GM12878 (cell line): ENCODE measurements around the gene DRC1. TPM values are rescaled to one million over a fixed set of nuclear protein-coding genes. Genes with fewer than 3 reads are reported as not detected.

Source experiments
- ATAC-seq: fragments of 200-7000 bp; cut with Tn5 transposase; 3 replicates; pipeline ENCODE4 v1.9.1; 2020; ENCODE audit warnings: mild to moderate bottlenecking, moderate library complexity
- BruUV-seq: library from RNA; stranded (reverse); fragments of 400-500 nt; replicated peaks from 2 replicates; lab custom pipeline; 2021; lab: Mats Ljungman, UMichigan
- CTCF ChIA-PET: fragments of 300-600 bp; sonication (Branson Sonifier 250); formaldehyde crosslinking; extraction: SDS; loops from one replicate; lab custom pipeline; 2021; ENCODE audit warnings: inconsistent platforms; lab: Yijun Ruan, JAX
- POLR2A ChIA-PET: fragments of 350-600 bp; formaldehyde crosslinking; extraction: SDS; loops from one replicate; lab custom pipeline; 2021; ENCODE audit warnings: inconsistent platforms; lab: Charles Lee
- RAD21 ChIA-PET: fragments of 300-600 bp; sonication (Branson Sonifier 250); formaldehyde crosslinking; loops from one replicate; lab custom pipeline; 2023; ENCODE audit warnings: antibody characterized with exemption; ENCODE audit not compliant: unreplicated experiment; lab: Charles Lee
- SMC1A ChIA-PET: fragments of 300-600 bp; sonication (Branson Sonifier 250); formaldehyde crosslinking; loops from one replicate; lab custom pipeline; 2023; ENCODE audit not compliant: unreplicated experiment, uncharacterized antibody; lab: Charles Lee
- DNase-seq: peaks from one replicate; pipeline ENCODE4 v3.0.0-alpha.2; 2011; ENCODE audit warnings: low read depth, low spot score
- FAIRE-seq: peaks from 3 replicates; lab custom pipeline; 2011; peaks lifted over from hg19 to GRCh38; lab: Jason Lieb, UNC
- H2AFZ ChIP-seq: 2 replicates; pipeline ENCODE4 v1.6.0; 2011; ENCODE audit warnings: low read depth, low read length, control low read depth; ENCODE audit not compliant: control insufficient read depth
- H3K27ac ChIP-seq: 2 replicates; pipeline ENCODE4 v1.5.1; 2011; ENCODE audit warnings: control low read depth; ENCODE audit not compliant: control insufficient read depth, insufficient read depth
- H3K27me3 ChIP-seq, 2 experiments: replicated peaks in 1 of 2; 2 replicates each; pipeline versions ENCODE4 v1.6.0 to v1.6.1; 2011; ENCODE audit warnings: low read length in 1 of 2; ENCODE audit not compliant: control insufficient read depth in 2 of 2, insufficient read depth in 2 of 2
- H3K36me3 ChIP-seq, 2 experiments: 2 replicates each; pipeline ENCODE4 v1.5.1; 2011; ENCODE audit warnings: low read length in 1 of 2; ENCODE audit not compliant: control insufficient read depth in 2 of 2, insufficient read depth in 2 of 2
- H3K4me1 ChIP-seq: 2 replicates; pipeline ENCODE4 v1.6.1; 2011; ENCODE audit warnings: mild to moderate bottlenecking, low read length, moderate library complexity, mixed read lengths; ENCODE audit not compliant: control insufficient read depth, insufficient read depth
- H3K4me2 ChIP-seq: 2 replicates; pipeline ENCODE4 v1.6.0; 2011; ENCODE audit warnings: control low read depth; ENCODE audit not compliant: control insufficient read depth, insufficient read depth
- H3K4me3 ChIP-seq: fragments of 200-600 bp; sonication (generic); 2 replicates; pipeline ENCODE4 v1.5.1; 2016
- H3K79me2 ChIP-seq: 2 replicates; pipeline ENCODE4 v1.6.0; 2011; ENCODE audit warnings: low read length; ENCODE audit not compliant: control insufficient read depth, insufficient read depth
- H3K9ac ChIP-seq: 2 replicates; pipeline ENCODE4 v1.8.0; 2011; ENCODE audit warnings: low read length, control low read depth, mixed read lengths; ENCODE audit not compliant: control insufficient read depth, insufficient read depth
- H3K9me3 ChIP-seq: replicated peaks from 3 replicates; pipeline ENCODE4 v1.5.1; 2011; ENCODE audit warnings: mild to moderate bottlenecking, low read length; ENCODE audit not compliant: control insufficient read depth, insufficient read depth
- H4K20me1 ChIP-seq: 2 replicates; pipeline ENCODE4 v1.6.0; 2011; ENCODE audit not compliant: control insufficient read depth, insufficient read depth
- BCL11A ChIP-seq: IDR thresholded peaks from 2 replicates; pipeline ENCODE4 v1.6.1; 2011; ENCODE audit warnings: low read depth, low read length
- BMI1 ChIP-seq: fragments of 450-650 bp; IDR thresholded peaks from 2 replicates; pipeline ENCODE4 v1.6.1; 2016; ENCODE audit warnings: mild to moderate bottlenecking, moderate library complexity, borderline replicate concordance
- EGR1 ChIP-seq, 2 experiments: IDR thresholded peaks; 1 replicate in 1 of 2; 2 replicates in 1 of 2; pipeline ENCODE4 v1.6.1; 2011 to 2012; ENCODE audit warnings: low read depth in 2 of 2, low read length in 2 of 2, borderline replicate concordance in 1 of 2, mild to moderate bottlenecking in 1 of 2, moderate library complexity in 1 of 2
- IKZF1 ChIP-seq: fragments of 450-650 bp; conservative IDR thresholded peaks from 2 replicates; pipeline ENCODE4 v1.6.1; 2017; ENCODE audit warnings: antibody characterized with exemption, mild to moderate bottlenecking
- RFX5 ChIP-seq: IDR thresholded peaks from 2 replicates; pipeline ENCODE4 v1.6.1; 2011; ENCODE audit warnings: low read depth, low read length, improper control_type of control experiment
- RUNX3 ChIP-seq: IDR thresholded peaks from 2 replicates; pipeline ENCODE4 v1.6.1; 2012; ENCODE audit warnings: low read length, inconsistent platforms
- SIX5 ChIP-seq: IDR thresholded peaks from 2 replicates; pipeline ENCODE4 v1.6.1; 2011; ENCODE audit warnings: mild to moderate bottlenecking, low read depth, low read length, moderate library complexity; ENCODE audit not compliant: severe bottlenecking
- SMARCA5 ChIP-seq: fragments of 450-650 bp; IDR thresholded peaks from 2 replicates; pipeline ENCODE4 v1.6.1; 2017; ENCODE audit warnings: mild to moderate bottlenecking
- SREBF2 ChIP-seq: IDR thresholded peaks from 2 replicates; pipeline ENCODE4 v1.6.1; 2012; ENCODE audit warnings: mild to moderate bottlenecking, low read length
- TBL1XR1 ChIP-seq: IDR thresholded peaks from 2 replicates; pipeline ENCODE4 v1.6.1; 2012; ENCODE audit warnings: low read depth, low read length, improper control_type of control experiment
- WGBS: methylation state at CpG from one replicate; pipeline ENCODE4 v1.1.6; 2016; ENCODE audit warnings: low lambda C conversion rate; ENCODE audit not compliant: insufficient replicate concordance, insufficient coverage; ENCODE audit errors: missing lambda C conversion rate; 5-methylcytosine and 5-hydroxymethylcytosine counted together
- in situ Hi-C: fragments of 300-500 bp; cut with MboI; formaldehyde crosslinking; loops from 9 replicates; pipeline ENCODE4 v1.14.3; 2018; ENCODE audit warnings: mixed read lengths
- intact Hi-C: fragments of 100-400 bp; cut with micrococcal nuclease; formaldehyde crosslinking; loops from one replicate; pipeline ENCODE4 v1.14.2; 2022; ENCODE audit not compliant: unreplicated experiment
- polyA plus RNA-seq, 11 experiments: library from polyadenylated mRNA; depleted of rRNA in 4 of 11; unstranded in 6 of 11; stranded (reverse) in 5 of 11; fragments of >200 nt; fragmentation: Nextera tagmentation in 4 of 11; fragmentation: Illumina TruSeq in 1 of 11; extraction: Ambion mirVana in 4 of 11; extraction: Trizol in 1 of 11; gene quantifications; 1 replicate in 1 of 11; 2 replicates in 10 of 11; pipeline versions ENCODE4 v1.2.1 to v1.2.3, GENCODE V29; 2011 to 2016; ENCODE audit warnings: inconsistent platforms in 2 of 11, missing spikeins in 2 of 11, low read depth in 1 of 11
- total RNA-seq, 4 experiments: library from RNA; depleted of rRNA in 3 of 4; stranded (reverse); fragments of >200 nt in 3 of 4; fragmentation: Illumina TruSeq in 1 of 4; extraction: Trizol in 1 of 4; gene quantifications; 2 replicates each; pipeline versions ENCODE4 v1.2.1 to v1.2.3, GENCODE V29; 2013 to 2021
- TF ChIP-seq, protein P1 (sequence below): IDR thresholded peaks from 2 replicates; pipeline ENCODE4 v1.6.1; 2012; ENCODE audit warnings: improper control_type of control experiment, low read depth, low read length; ENCODE audit not compliant: insufficient replicate concordance
- TF ChIP-seq, protein P2 (sequence below): fragments of 450-650 bp; IDR thresholded peaks from 2 replicates; pipeline ENCODE4 v1.6.1; 2017; ENCODE audit warnings: mild to moderate bottlenecking
- TF ChIP-seq, protein P3 (sequence below): fragments of 150-350 bp; IDR thresholded peaks from 2 replicates; pipeline ENCODE4 v1.6.1; 2016; ENCODE audit warnings: low read depth, low read length

Gene DRC1
- total and polyA plus RNA-seq, 10 of the 15 experiments (the other 5 are each of a cell fraction or from before 2014, with no cell fraction given), result 0.03 TPM; not detected in 9

DNA sequence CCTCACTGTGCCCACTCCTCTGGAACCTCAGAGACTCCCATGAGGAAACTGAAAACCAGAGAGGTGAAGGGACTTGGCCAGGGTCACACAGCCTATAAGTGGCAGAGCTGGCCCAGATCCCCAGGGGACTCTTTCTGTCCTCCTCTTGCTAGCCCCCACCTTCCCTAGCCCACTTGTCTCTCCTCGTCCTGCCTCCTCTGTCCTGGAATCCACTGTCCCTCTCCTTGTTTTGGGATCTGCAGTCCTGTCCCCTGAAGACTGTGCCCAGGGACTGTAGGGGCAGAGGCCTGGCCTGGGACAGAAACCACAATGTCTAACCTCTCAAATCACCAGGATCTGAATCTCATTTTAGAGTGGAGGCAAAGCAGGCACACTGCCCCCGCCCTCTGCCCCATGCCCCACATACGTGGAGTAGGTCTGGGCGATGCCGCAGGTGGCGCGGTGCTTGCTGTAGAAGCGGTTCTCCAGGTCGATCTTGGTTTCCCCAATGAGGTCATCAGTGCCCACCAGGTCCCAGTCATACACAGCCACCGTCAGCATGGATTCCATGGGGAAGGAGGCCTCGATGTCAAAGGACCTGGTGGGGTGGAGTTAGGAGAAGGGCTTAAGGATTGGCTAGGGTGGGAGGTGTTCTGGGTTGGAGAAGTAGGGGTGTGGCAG is 63.7 kb downstream of the DRC1 start:
- intact Hi-C loops (no loop called here), in situ Hi-C loops (no loop called here)
- Histone ChIP-seq H3K4me3 (no peak overlapping the region), H3K27ac (no peak overlapping the region), H3K9ac (no peak overlapping the region), H3K4me1 (no peaks in the 10 kb centered on the region), H2AFZ (no peak overlapping the region), H3K4me2 (no peak overlapping the region), H3K36me3 (no peaks in the 10 kb centered on the region), H3K9me3 (peaks cover 3% of the 10 kb centered on the region; the same call in 1 of the 3 replicates), H3K27me3 (no peaks in the 10 kb centered on the region), H4K20me1 (no peaks in the 10 kb centered on the region), H3K79me2 (no peaks in the 10 kb centered on the region)
- ATAC-seq (no peak), FAIRE-seq (no peak), DNase-seq (no peak)
- TF ChIP-seq SREBF2, result no peak
- no peak for TF ChIP-seq RFX5
- no peak for TF ChIP-seq BMI1
- TF ChIP-seq RUNX3, result no peak
- TF ChIP-seq, protein P1, sequence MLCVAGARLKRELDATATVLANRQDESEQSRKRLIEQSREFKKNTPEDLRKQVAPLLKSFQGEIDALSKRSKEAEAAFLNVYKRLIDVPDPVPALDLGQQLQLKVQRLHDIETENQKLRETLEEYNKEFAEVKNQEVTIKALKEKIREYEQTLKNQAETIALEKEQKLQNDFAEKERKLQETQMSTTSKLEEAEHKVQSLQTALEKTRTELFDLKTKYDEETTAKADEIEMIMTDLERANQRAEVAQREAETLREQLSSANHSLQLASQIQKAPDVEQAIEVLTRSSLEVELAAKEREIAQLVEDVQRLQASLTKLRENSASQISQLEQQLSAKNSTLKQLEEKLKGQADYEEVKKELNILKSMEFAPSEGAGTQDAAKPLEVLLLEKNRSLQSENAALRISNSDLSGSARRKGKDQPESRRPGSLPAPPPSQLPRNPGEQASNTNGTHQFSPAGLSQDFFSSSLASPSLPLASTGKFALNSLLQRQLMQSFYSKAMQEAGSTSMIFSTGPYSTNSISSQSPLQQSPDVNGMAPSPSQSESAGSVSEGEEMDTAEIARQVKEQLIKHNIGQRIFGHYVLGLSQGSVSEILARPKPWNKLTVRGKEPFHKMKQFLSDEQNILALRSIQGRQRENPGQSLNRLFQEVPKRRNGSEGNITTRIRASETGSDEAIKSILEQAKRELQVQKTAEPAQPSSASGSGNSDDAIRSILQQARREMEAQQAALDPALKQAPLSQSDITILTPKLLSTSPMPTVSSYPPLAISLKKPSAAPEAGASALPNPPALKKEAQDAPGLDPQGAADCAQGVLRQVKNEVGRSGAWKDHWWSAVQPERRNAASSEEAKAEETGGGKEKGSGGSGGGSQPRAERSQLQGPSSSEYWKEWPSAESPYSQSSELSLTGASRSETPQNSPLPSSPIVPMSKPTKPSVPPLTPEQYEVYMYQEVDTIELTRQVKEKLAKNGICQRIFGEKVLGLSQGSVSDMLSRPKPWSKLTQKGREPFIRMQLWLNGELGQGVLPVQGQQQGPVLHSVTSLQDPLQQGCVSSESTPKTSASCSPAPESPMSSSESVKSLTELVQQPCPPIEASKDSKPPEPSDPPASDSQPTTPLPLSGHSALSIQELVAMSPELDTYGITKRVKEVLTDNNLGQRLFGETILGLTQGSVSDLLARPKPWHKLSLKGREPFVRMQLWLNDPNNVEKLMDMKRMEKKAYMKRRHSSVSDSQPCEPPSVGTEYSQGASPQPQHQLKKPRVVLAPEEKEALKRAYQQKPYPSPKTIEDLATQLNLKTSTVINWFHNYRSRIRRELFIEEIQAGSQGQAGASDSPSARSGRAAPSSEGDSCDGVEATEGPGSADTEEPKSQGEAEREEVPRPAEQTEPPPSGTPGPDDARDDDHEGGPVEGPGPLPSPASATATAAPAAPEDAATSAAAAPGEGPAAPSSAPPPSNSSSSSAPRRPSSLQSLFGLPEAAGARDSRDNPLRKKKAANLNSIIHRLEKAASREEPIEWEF, result no peak
- no peak for TF ChIP-seq TBL1XR1
- TF ChIP-seq BCL11A, result no peak
- TF ChIP-seq SIX5, result no peak
- TF ChIP-seq IKZF1, result no peak
- no peak for TF ChIP-seq EGR1 (IDR thresholded peaks at IDR 0.05; ENCODE audit: borderline replicate concordance in 1 of 2, low read depth in 2 of 2, low read length in 2 of 2)
- no peak for TF ChIP-seq SMARCA5
- TF ChIP-seq, protein P2, sequence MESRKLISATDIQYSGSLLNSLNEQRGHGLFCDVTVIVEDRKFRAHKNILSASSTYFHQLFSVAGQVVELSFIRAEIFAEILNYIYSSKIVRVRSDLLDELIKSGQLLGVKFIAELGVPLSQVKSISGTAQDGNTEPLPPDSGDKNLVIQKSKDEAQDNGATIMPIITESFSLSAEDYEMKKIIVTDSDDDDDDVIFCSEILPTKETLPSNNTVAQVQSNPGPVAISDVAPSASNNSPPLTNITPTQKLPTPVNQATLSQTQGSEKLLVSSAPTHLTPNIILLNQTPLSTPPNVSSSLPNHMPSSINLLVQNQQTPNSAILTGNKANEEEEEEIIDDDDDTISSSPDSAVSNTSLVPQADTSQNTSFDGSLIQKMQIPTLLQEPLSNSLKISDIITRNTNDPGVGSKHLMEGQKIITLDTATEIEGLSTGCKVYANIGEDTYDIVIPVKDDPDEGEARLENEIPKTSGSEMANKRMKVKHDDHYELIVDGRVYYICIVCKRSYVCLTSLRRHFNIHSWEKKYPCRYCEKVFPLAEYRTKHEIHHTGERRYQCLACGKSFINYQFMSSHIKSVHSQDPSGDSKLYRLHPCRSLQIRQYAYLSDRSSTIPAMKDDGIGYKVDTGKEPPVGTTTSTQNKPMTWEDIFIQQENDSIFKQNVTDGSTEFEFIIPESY, result no peak
- TF ChIP-seq, protein P3, sequence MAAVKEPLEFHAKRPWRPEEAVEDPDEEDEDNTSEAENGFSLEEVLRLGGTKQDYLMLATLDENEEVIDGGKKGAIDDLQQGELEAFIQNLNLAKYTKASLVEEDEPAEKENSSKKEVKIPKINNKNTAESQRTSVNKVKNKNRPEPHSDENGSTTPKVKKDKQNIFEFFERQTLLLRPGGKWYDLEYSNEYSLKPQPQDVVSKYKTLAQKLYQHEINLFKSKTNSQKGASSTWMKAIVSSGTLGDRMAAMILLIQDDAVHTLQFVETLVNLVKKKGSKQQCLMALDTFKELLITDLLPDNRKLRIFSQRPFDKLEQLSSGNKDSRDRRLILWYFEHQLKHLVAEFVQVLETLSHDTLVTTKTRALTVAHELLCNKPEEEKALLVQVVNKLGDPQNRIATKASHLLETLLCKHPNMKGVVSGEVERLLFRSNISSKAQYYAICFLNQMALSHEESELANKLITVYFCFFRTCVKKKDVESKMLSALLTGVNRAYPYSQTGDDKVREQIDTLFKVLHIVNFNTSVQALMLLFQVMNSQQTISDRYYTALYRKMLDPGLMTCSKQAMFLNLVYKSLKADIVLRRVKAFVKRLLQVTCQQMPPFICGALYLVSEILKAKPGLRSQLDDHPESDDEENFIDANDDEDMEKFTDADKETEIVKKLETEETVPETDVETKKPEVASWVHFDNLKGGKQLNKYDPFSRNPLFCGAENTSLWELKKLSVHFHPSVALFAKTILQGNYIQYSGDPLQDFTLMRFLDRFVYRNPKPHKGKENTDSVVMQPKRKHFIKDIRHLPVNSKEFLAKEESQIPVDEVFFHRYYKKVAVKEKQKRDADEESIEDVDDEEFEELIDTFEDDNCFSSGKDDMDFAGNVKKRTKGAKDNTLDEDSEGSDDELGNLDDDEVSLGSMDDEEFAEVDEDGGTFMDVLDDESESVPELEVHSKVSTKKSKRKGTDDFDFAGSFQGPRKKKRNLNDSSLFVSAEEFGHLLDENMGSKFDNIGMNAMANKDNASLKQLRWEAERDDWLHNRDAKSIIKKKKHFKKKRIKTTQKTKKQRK, result no peak
- ChIA-PET RAD21 (no interaction called here), CTCF (interaction anchor here (0.7 kb wide), 1 partner anchor 50 kb away, joined by 3 read pairs; no protein-coding TSS in a partner anchor), SMC1A (no interaction called here), POLR2A (no interaction called here)
- WGBS, result 47% methylated on average over 11 of the region's 11 CpGs
- no TSS peak for BruUV-seq
